Inflammatory macrophage treated with lipopolysaccharide for 1 hour (primary cell): ENCODE results near the gene CRIM1.
A peak's percentile ranks its signal among the peaks of the same experiment; 100 is the strongest.
"Not testable (repeated sequence)": the region's sequence is repeated elsewhere in the genome, so short reads cannot be mapped to it uniquely, and the experiment has no call there.

Experiments
- DNase-seq, 2 donors: peaks; one replicate each; pipeline ENCODE4 v3.0.0-alpha.2; 2020 to 2022

Gene CRIM1

DNA sequence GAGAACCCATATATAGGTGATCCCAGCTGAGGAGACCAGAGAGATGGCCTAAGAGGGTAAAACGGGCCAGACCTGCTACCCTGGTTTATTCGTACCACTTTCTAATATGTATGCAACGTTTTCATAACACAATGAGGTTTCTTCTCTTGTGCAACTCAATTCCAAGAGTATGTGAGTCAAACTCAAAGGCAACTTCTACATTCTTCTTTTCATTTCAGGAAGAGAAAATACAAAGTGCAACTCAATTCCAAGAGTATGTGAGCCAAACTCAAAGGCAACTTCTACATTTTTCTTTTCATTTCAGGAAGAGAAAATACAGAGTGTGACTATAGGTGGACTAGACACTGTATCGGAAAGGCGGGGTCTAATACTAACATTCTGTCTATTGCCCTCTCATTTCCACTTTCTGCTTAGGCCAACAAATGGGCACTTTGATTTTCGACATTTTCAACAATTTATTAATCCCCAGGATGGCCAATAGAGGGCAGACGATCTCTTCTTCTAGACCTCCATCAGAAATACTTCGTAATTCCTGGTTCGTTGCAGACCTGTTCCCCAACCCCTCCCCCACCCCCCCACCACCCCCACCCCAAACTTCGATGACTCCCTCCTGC, 3.7 kb upstream of the CRIM1 start:
- peak; percentile 46 to 71 for DNase-seq

- DNase-seq = no peak
Observed at GRCh38 chr2:36352701-36353100, 2.9 kb upstream of the CRIM1 start.

DNA sequence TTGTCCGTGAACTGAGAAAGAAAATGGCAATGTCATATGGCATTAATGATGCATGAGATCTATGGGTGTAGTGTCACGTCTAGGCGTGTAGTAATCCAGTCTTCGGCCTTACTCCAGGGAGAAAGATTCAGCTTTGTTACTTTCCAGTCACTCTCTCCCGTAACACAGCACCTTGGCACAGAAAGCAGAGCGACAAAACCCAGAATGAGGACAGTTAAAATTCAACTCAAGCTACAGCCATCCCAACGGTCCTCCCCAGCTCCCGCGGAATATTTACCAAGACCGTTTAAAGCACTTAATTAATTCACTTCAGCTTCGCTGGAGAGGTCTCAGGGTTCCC, 797 bp upstream of the CRIM1 start:
- DNase-seq = no peak

GRCh38 chr2:36355890-36356297, 316 bp downstream of the CRIM1 start:
- no peak for DNase-seq

GRCh38 chr2:36356298-36356989, 866 bp downstream of the CRIM1 start:
- peak; percentile 25 to 35 for DNase-seq

DNA sequence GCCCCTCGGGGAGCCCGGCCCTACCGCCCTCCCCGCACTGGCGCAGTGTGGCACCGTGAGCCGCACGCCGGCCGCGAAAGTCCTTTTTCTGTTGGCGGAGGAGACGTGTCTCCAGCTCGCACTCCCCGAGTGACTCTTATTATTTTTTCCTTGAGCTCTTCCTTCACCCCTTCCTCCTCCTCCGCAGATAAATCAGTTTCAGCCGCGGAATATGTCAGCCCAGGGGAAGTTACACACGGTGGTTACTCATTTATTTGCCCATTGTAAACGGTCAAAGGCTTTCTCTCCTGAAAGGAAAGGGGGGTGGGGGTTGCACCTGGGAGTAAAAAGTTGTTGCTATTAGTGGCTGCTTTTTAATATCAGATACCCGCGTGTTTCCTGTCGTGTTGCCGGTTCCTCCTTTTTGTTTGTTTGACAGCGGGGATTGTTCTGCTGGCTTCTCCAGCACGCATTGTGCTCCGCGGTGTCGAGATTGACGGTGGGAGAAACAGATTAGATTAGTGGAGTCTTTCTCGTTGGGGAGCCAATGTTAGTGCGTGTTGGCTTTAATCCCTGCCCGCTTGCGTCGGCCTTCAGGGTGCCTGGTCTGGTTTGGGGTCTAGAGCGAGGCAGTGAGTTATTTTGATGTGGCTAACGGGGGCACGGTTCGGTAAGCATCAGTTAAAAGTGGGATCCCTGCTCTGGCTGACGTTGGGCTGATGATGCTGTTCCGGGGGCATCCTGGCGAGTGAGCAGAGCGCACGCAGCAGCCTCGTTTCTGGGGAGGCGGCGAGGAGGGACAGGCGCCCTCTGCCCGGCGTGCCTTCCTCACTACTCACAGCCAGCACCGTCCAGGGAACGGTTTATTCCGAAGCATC, 1.6 kb downstream of the CRIM1 start:
- DNase-seq = peak; percentile 25 to 28

- DNase-seq = no peak
Observed at GRCh38 chr2:36357847-36358659, 2.5 kb downstream of the CRIM1 start.

DNA sequence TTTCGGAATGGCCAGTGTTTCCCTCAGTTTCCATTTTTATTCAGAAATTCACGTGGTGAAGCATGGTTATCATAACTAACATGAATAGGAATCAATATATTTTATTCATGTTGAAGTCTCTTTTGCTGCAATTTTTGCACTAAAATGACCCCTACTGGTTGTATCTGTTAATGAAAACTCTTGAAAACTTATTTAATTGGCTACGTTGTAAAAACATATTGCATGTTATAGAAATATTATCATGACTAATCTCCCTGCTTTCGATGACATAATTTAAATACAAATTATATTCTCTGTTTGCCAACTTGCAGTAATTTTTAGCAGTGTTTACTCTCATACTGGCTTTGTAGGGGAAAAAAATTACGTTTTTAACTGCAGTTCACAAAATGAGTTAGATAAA, 3.5 kb downstream of the CRIM1 start:
- peak in 1 of 2 donors; percentile 44 for DNase-seq

DNA sequence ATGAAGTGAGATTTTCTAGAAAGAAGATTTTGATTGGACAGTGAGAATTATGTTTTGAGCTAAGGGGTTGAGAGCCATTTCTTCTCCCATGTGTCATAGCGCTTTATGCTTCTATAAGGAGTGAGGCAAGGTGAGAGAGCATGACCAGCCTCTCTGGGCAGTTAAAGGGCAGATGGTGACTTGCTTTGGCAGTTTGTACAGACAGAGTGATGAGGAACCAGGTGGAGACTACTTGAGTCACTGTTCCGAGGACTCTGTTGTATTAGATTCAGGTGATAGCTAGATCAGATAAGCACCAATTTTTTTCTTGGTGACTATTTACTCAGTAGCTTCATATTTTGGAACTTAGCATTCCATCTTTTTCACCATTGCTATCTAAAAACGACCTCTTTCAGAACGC, 4.5 kb downstream of the CRIM1 start:
- DNase-seq = no peak

- DNase-seq = no peak
Observed at GRCh38 chr2:36360834-36361233, 5.3 kb downstream of the CRIM1 start.

- DNase-seq = no peak
Observed at GRCh38 chr2:36361396-36361795, 5.8 kb downstream of the CRIM1 start.

DNA sequence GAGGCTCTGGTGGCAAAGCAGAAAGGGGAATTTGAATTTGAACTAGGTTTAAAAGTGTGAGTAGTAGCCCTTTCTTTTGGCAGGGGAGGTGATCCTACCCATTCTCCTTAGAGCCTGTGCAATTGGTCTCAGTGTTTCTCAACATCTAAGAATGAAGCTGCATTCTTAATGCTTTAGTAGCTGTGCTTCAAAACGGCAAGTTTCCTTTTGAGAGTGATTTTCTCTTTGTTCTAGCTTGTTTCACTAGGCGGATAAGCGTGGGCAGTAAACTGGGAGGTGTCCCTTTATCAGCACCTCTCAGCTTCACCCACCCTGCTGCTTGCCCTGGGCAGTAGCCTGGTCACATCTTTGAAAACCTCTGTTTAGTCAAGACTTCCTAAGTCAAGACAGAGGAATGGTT, 6.7 kb downstream of the CRIM1 start:
- DNase-seq = no peak

- DNase-seq = not testable (repeated sequence)
Observed at GRCh38 chr2:36363085-36363484, 7.5 kb downstream of the CRIM1 start.

DNA sequence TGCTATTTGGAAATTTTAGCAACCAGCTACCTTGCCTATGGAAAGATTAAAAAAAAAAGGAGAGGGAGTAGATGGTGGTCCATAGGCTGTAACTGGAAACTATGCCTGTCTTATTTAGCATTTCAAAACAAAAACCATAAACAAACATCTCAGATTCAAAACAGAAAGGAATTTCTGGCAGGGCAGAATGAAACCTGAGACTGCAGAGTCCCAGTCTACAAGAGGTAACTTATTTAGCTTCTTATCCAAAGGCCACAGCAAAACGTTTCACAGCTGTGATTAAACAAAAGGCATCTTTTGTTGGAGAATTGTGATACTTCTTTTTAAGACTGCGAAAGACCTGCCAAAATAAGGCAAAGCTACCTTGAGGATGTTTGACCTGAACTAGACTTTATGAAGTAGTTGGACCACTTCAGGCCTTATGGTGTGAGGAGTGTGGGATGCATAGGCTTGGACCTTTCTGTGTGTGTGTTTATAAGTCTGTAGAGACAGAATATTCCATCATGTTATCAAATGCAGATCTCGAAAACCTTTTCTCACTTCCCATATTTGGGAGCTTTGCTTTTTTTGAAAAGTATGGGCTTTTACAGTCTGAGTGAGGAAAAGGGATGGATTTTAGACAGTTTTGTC, 11.0 kb downstream of the CRIM1 start:
- DNase-seq = no peak

- DNase-seq = no peak
Observed at GRCh38 chr2:36367486-36367885, 11.9 kb downstream of the CRIM1 start.

DNA sequence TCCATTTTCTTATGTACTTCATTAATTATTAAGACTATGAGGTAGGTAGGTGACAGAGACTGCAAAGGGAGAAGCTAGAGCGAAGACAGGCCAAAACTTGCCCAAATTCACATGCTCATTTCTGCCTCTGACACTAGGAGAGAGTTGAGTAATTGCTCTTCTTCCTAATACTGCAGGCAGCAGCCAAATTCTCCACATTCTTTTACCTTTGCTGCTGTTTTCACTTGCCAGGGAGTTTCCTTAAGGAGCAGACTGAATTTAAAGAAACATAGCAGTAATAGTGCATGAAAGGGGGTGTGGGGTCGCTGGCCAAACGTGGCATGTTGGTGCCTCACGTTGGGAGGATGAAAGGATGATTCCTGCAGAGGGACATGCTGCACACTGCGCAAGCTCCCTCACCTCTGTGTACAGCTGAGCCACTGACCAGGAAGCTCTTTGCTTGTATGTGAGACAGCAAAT, 12.3 kb downstream of the CRIM1 start:
- DNase-seq = no peak

GRCh38 chr2:36368438-36368837, 12.9 kb downstream of the CRIM1 start:
- DNase-seq = no peak

DNA sequence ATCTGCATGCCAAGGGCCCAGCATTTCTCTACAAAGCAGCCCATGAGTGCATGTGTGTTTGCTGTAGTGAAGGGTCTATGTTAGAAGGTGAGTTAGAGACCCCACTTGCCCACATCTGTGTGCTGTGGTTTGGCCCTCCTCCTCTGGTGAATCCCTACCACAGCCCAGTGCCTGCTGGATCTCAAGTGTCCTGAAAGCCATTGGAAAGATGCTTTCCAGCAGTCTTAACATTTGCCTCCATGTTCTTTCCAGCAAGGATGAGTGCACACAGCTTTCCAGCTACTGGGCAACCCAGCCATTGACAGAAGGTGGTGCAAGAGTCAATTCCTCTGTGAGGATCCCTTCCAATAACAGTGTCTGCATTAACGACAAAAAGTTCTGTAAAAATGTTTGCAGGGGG, 13.6 kb downstream of the CRIM1 start:
- DNase-seq = no peak

DNA sequence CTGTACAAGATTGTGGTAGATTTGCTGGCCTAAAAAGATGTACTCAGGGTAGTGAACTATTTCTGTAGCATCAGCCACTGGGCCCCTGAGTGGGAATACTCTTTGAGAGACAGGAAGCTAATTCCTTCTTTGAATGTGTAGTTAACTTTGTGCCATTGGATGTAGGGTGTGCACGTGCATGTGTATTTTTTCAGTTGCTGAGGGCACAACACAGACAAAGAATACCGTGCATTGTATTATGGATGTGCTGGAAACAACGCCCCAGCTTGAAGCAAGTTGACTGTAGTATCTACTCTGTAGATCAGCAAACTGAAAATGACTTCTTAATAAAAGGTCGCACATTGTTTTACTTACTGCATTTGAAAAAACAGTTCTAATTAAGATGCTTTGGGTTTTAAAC, 14.1 kb downstream of the CRIM1 start:
- DNase-seq = no peak

- no peak for DNase-seq
Observed at GRCh38 chr2:36370281-36370680, 14.7 kb downstream of the CRIM1 start.

- no peak for DNase-seq
Observed at GRCh38 chr2:36371070-36371874, 15.7 kb downstream of the CRIM1 start.

DNA sequence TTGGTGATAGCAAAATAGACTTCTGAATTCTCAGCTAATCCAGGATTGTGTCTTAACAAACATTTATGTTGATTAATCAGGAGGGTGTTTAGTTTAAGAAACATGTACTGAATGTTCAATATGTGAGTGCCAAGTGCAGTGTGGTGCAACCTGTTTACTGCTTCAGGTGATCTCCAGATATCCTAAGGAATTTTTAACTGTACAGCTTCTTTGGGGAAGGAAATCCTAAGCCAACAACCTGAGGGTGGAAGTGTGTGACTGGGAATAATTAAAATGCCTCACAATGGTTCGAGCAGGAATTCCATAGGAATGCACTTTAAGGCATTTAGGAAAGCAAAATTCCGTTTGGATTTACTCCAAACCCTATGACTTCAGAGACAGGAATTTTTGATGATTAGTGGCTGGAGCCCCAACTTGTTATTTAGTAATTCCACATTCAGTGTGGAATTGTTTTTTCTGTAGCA, 16.4 kb downstream of the CRIM1 start:
- DNase-seq = no peak
